WTC11 (cell line): Measurements from ENCODE around the gene ETV1.

Source experiments
- CTCF ChIP-seq: fragments of 200-600 bp; IDR thresholded peaks from 2 replicates; pipeline ENCODE4 v1.8.0; 2022; ENCODE audit warnings: antibody characterized with exemption
- TF ChIP-seq, protein P1 (sequence below): sonication (generic); formaldehyde crosslinking; IDR thresholded peaks from 2 replicates; pipeline ENCODE4 v1.8.1; 2023; ENCODE audit warnings: mild to moderate bottlenecking, missing genetic modification reagents, moderate library complexity

DNA sequence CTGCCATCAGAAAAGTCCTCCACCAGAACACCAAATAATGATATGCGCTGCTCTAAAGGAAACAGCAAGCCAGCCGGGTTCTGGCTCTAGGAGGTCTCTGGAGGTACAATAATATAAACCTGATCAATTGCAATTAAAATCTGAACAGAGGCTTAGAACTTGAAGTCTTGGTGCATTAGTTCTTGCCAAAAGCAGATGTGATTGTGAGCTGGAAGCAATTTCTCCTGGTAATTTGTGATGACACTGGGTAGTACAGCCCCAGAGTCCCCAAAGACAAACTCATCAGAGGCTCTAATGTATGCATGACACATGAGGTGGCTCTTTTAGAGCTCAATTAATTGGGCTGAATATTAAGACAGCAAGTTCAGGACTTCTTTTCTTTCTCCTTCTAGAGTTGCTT lies 3.3 kb downstream of the ETV1 start:
- TF ChIP-seq CTCF, result no peak
- TF ChIP-seq, protein P1, sequence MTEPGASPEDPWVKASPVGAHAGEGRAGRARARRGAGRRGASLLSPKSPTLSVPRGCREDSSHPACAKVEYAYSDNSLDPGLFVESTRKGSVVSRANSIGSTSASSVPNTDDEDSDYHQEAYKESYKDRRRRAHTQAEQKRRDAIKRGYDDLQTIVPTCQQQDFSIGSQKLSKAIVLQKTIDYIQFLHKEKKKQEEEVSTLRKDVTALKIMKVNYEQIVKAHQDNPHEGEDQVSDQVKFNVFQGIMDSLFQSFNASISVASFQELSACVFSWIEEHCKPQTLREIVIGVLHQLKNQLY (CRISPR knock-in tag), result no peak
